Measurements from ENCODE around the gene KCNIP2. TPM values are rescaled to one million over a fixed set of nuclear protein-coding genes. Genes with fewer than 3 reads are reported as not detected.

The KCNIP2 gene
- total and polyA plus RNA-seq, 2 donors from 2014 or later: 0.67 to 3.4 TPM

DNA sequence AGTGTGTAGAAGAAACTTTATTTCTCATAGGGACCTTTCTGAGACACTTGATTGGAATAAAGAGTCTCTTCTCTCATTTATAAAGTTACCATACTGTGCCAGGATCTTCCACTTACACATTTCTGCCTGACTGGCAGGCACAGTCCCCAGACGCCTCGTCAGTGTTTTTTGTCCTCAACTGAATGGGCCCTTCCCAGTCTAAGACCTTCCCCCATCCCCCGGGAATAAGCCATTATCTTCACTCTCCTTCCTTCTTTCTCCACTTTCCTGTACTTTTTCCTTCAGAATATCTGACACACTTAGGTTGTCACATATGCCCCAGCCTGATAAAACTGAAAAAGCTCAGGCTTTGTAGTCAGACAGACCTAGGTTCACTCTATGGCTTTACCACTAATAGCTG, 35.3 kb upstream of the KCNIP2 start:
- peaks cover 0 to 2% (median 0%) of the 10 kb centered on the region in 3 donors for H3K36me3 ChIP-seq (ENCODE audit: control insufficient read depth in 2 of 3, insufficient read depth in 3 of 3, low read length in 3 of 3)
- no peak for FAIRE-seq

DNA sequence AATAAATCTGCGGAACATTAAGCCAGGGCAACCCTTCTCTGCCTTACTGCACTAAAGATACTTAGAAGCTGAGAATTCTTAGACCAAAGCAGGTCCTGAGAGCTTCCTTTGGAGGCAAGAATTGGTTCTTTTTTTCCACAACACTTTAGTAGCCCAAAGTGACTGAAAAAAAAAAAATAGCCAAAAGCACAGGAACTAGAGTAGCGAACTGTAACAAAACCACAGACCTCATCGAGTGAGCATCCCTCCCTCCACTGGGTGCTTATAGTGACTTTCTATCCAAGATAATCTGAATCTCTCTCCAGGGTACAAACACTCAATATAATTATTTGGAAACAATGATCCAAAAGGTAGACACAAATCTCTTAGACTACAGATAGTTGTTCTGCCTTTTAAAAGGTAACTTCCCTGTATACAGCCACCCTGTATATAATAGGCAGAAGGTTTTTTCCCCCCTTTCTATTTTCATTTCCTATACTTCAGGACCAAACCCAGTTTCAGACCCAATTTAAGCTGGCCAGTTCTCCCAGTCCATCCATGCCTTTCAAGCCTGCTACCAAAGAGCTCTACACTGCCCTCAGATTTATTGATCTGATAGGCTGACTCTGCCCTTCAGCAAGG, 31.6 kb upstream of the KCNIP2 start:
- DNase-seq (no peak), FAIRE-seq (no peak)
- Histone ChIP-seq H3K9me3 (ENCODE audit: control insufficient read depth in 2 of 3, insufficient read depth in 1 of 3, low read length in 3 of 3) (no peaks in the 10 kb centered on the region), H3K27me3 (ENCODE audit: control insufficient read depth, insufficient read depth, low read length) (no peaks in the 10 kb centered on the region), H3K36me3 (ENCODE audit: control insufficient read depth in 2 of 3, insufficient read depth in 3 of 3, low read length in 3 of 3) (peaks cover 0 to 2% (median 0%) of the 10 kb centered on the region in 3 donors), H3K27ac (ENCODE audit: low read depth in 2 of 2, low read length in 2 of 2) (no peak overlapping the region), H3K4me3 (ENCODE audit: low read length in 3 of 3) (no peak overlapping the region), H3K9ac (ENCODE audit: low read length in 3 of 3) (no peak overlapping the region), H3K4me1 (ENCODE audit: control insufficient read depth in 2 of 3, insufficient read depth in 2 of 3, low read depth in 1 of 3, low read length in 3 of 3) (no peaks in the 10 kb centered on the region)
- intact Hi-C loops (cut with DNase I): no loop called here
- TF ChIP-seq, protein P1, sequence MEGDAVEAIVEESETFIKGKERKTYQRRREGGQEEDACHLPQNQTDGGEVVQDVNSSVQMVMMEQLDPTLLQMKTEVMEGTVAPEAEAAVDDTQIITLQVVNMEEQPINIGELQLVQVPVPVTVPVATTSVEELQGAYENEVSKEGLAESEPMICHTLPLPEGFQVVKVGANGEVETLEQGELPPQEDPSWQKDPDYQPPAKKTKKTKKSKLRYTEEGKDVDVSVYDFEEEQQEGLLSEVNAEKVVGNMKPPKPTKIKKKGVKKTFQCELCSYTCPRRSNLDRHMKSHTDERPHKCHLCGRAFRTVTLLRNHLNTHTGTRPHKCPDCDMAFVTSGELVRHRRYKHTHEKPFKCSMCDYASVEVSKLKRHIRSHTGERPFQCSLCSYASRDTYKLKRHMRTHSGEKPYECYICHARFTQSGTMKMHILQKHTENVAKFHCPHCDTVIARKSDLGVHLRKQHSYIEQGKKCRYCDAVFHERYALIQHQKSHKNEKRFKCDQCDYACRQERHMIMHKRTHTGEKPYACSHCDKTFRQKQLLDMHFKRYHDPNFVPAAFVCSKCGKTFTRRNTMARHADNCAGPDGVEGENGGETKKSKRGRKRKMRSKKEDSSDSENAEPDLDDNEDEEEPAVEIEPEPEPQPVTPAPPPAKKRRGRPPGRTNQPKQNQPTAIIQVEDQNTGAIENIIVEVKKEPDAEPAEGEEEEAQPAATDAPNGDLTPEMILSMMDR (IDR thresholded peaks at IDR 0.05; ENCODE audit: borderline replicate concordance, extremely low read depth, insufficient read depth): no peak

More for the DNA sequence above, 35.3 kb upstream of the KCNIP2 start:
- no peak for DNase-seq
- TF ChIP-seq, protein P1 (IDR thresholded peaks at IDR 0.05; ENCODE audit: borderline replicate concordance, extremely low read depth, insufficient read depth): no peak
- no peak overlapping the region for H3K27ac ChIP-seq (ENCODE audit: low read depth in 2 of 2, low read length in 2 of 2)
- no peaks in the 10 kb centered on the region for H3K27me3 ChIP-seq (ENCODE audit: control insufficient read depth, insufficient read depth, low read length)
- H3K4me1 ChIP-seq (ENCODE audit: control insufficient read depth in 2 of 3, insufficient read depth in 2 of 3, low read depth in 1 of 3, low read length in 3 of 3): no peaks in the 10 kb centered on the region
- H3K9me3 ChIP-seq (ENCODE audit: control insufficient read depth in 2 of 3, insufficient read depth in 1 of 3, low read length in 3 of 3): no peaks in the 10 kb centered on the region
- no peak overlapping the region for H3K9ac ChIP-seq (ENCODE audit: low read length in 3 of 3)
- no peak overlapping the region for H3K4me3 ChIP-seq (ENCODE audit: low read length in 3 of 3)
- intact Hi-C loops (cut with DNase I): no loop called here

DNA sequence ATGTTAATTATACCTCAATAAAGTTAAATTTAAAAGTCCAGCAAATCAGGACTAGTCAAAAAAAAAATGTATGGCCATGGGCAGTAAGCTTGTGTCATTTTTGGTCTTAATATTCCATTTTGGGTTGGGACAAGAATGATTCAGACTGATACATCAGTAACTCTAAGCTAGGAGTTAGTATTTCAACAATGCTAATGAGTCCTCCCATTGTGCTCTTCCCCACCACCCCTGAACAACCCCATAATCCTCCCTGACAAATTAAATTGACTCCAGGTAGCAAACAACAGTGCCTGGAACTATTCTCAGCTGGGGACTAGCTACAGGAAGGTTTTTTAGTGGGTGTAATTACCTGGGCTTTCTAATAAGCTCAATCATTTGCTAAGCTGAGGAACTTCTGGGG, 30.7 kb upstream of the KCNIP2 start:
- TF ChIP-seq, protein P1 (IDR thresholded peaks at IDR 0.05; ENCODE audit: borderline replicate concordance, extremely low read depth, insufficient read depth): no peak
- intact Hi-C loops (cut with DNase I): no loop called here
- H3K27me3 ChIP-seq (ENCODE audit: control insufficient read depth, insufficient read depth, low read length): no peaks in the 10 kb centered on the region
- no peak for DNase-seq
- H3K4me3 ChIP-seq (ENCODE audit: low read length in 3 of 3): no peak overlapping the region
- no peaks in the 10 kb centered on the region for H3K4me1 ChIP-seq (ENCODE audit: control insufficient read depth in 2 of 3, insufficient read depth in 2 of 3, low read depth in 1 of 3, low read length in 3 of 3)
- H3K36me3 ChIP-seq (ENCODE audit: control insufficient read depth in 2 of 3, insufficient read depth in 3 of 3, low read length in 3 of 3): no peaks in the 10 kb centered on the region
- no peak overlapping the region for H3K27ac ChIP-seq (ENCODE audit: low read depth in 2 of 2, low read length in 2 of 2)
- FAIRE-seq: no peak
- no peak overlapping the region for H3K9ac ChIP-seq (ENCODE audit: low read length in 3 of 3)
- H3K9me3 ChIP-seq (ENCODE audit: control insufficient read depth in 2 of 3, insufficient read depth in 1 of 3, low read length in 3 of 3): no peaks in the 10 kb centered on the region

DNA sequence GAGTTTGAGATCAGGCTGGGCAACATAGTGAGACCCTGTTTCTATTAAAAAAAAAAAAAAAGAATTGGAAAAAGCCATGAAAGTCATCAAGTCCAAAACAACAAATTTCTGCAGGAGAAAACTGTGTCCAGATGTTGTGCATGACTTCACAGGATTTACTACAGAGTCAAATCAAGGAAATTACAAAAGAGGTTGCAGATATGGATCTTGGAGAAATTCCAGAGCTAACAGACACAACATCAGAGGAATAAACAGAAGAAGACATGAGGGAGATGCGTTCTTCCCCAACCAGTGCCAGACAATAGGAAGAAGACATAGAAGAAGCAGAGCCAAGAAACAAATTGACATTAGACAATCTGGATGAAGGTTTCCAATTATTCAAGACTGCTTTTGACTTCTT, 24.3 kb upstream of the KCNIP2 start:
- intact Hi-C loops (cut with DNase I): no loop called here
- no peaks in the 10 kb centered on the region for H3K4me1 ChIP-seq (ENCODE audit: control insufficient read depth in 2 of 3, insufficient read depth in 2 of 3, low read depth in 1 of 3, low read length in 3 of 3)
- no peak overlapping the region for H3K27ac ChIP-seq (ENCODE audit: low read depth in 2 of 2, low read length in 2 of 2)
- H3K9me3 ChIP-seq (ENCODE audit: control insufficient read depth in 2 of 3, insufficient read depth in 1 of 3, low read length in 3 of 3): no peaks in the 10 kb centered on the region
- no peak overlapping the region for H3K9ac ChIP-seq (ENCODE audit: low read length in 3 of 3)
- TF ChIP-seq, protein P1 (IDR thresholded peaks at IDR 0.05; ENCODE audit: borderline replicate concordance, extremely low read depth, insufficient read depth): no peak
- H3K4me3 ChIP-seq (ENCODE audit: low read length in 3 of 3): no peak overlapping the region
- DNase-seq (no peak), FAIRE-seq (no peak)
- no peaks in the 10 kb centered on the region for H3K36me3 ChIP-seq (ENCODE audit: control insufficient read depth in 2 of 3, insufficient read depth in 3 of 3, low read length in 3 of 3)
- H3K27me3 ChIP-seq (ENCODE audit: control insufficient read depth, insufficient read depth, low read length): no peaks in the 10 kb centered on the region

Measured in kidney (tissue), 14 donors.